AG09319 (cell line): ENCODE measurements around the gene DUS2.

Source experiments
- DNase-seq: peaks from one replicate; pipeline ENCODE4 v3.0.0-alpha.2; 2010; ENCODE audit warnings: low read depth; ENCODE audit errors: extremely low read depth
- CTCF ChIP-seq: IDR thresholded peaks from 2 replicates; pipeline ENCODE4 v1.5.1; 2011; ENCODE audit warnings: low read depth, mild to moderate bottlenecking, inconsistent platforms, low read length, moderate library complexity

DUS2 gene

GRCh38 chr16:68040506-68041288, 17.6 kb downstream of the DUS2 start:
- no peak for DNase-seq
- peak; percentile 82 for TF ChIP-seq CTCF

- no peak for DNase-seq
Measured at GRCh38 chr16:68041783-68042182, 18.7 kb downstream of the DUS2 start.

GRCh38 chr16:68046106-68046505, 23.0 kb downstream of the DUS2 start:
- no peak for TF ChIP-seq CTCF
- DNase-seq: no peak

More at GRCh38 chr16:68041783-68042182, 18.7 kb downstream of the DUS2 start:
- TF ChIP-seq CTCF: no peak

GRCh38 chr16:68047987-68048386, 24.9 kb downstream of the DUS2 start:
- TF ChIP-seq CTCF: no peak
- DNase-seq: no peak

- DNase-seq: no peak
- no peak for TF ChIP-seq CTCF
Measured at GRCh38 chr16:68049449-68049848, 26.4 kb downstream of the DUS2 start.

- no peak for TF ChIP-seq CTCF
- DNase-seq: no peak
Measured at GRCh38 chr16:68055395-68055794, 32.3 kb downstream of the DUS2 start.

GRCh38 chr16:68059804-68060203, 36.7 kb downstream of the DUS2 start:
- DNase-seq: no peak
- no peak for TF ChIP-seq CTCF
